ENCODE results near the gene FUT3.
"Not testable (repeated sequence)": the region's sequence is repeated elsewhere in the genome, so short reads cannot be mapped to it uniquely, and the experiment has no call there.

The FUT3 gene

DNA sequence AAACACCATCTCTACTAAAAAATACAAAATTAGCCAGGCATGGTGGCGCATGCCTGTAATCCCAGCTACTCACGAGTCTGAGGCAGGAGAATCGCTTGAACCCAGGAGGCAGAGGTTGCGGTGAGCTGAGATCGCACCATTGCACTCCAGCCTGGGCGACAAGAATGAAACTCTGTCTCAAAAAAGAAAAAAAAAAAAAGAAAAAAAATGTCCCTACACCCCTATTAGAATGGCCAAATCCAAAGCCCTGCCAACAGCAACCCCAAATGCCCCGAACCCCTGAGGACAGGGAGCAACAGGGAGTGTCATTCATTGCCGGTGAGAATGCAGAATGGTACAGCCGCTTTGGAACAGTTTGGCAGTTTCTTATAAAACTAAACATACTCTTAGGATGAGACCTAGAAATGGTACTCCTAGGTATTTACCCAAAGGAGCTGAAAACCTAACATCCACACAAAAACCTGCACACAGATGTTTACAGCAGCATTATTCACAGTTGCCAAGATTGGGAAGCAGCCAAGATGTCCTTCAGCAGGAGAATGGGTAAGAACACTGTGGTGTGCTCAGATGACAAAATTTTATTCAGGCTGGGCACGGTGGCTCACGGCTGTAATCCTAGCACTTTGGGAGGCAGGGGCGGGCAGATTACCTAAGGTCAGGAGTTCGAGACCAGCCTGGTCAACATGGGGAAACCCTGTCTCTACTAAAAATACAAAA is 32.1 kb upstream of the FUT3 start:
- H3K27ac ChIP-seq, H3K4me3 ChIP-seq: not testable (repeated sequence)

DNA sequence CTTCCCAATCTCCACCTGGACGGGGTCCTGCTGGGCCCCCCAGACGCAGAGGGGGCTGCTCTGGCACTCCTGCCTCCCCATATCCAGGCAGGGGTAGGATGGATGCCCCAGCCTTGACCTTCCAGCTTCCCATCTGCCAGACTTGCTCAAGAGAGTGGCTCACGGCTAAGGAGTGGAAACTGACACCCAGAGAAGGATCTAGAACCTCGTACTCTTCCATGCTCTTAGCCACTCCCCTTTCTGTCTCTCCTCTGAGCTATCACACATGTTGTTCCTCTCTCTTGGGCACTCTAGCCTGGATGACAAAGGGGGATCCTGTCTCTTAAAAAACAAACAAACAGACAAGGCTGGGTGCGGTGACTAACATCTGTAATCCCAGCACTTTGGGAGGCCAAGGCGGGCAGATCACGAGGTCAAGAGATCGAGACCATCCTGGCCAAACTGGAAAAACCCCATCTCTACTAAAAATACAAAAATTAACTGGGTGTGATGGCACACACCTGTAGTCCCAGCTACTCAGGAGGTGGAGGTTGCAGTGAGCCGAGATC is 31.2 kb upstream of the FUT3 start:
- Histone ChIP-seq H3K4me3 (no peak overlapping the region), H3K27ac (no peak overlapping the region)

DNA sequence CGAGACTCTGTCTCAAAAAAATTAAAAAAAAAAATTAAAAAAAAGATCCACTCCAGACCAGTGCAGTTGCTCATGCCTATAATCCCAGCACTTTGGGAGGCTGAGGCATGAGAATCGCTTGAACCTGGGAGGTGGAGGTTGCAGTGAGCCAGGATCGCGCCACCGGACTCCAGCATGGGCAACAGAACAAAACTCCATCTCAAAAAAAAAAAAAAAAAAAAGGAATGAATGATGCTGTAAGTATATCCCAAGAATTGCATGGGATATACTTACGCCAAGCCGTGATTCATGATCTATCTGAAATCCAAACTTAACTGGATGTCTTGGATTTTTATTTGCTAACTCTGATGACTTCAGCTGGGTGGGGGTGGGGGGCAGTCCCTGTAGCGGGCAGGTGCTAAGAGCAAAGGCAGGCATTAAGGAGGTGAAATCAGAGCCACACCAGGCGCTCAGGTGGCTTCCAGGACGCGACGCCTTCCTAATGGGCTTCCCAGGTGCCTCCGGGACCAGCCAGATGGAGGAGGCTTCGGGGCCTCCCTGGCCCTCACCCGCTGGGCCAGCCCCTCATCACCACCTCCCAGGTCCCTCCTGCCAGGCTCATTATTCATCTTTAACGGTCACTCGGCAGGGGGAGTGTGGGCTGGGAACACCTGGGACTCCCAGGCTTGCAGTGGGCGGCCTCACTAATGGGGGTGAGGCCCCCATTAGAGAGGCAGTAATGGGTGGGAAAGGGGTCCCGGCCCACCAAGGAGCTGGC is 30.5 kb upstream of the FUT3 start:
- H3K27ac ChIP-seq: no peak overlapping the region
- no peak overlapping the region for H3K4me3 ChIP-seq

DNA sequence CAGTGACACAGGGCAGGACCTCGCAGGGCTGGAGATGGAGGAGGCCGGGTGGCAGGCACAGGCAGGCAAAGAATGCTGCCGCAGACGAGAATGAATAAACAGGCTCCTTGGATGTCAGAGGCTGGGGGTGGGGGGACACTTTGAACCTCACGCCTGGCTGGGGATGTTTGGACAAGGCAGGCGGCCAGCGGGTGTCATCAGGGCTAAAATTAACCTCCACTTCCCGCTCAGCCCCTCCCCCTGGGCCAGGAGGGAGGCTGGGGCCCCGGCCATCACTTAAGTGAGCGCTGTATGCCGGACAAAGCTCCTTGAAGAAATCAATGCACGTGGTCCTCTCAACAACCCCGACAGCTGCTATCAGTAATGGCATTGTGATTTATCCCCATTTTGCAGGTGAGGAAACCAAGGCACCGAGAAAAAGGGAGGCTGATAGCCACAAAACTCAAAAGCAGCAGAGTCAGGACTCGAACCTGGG is 29.4 kb upstream of the FUT3 start:
- Histone ChIP-seq H3K4me3 (no peak overlapping the region), H3K27ac (no peak overlapping the region)

DNA sequence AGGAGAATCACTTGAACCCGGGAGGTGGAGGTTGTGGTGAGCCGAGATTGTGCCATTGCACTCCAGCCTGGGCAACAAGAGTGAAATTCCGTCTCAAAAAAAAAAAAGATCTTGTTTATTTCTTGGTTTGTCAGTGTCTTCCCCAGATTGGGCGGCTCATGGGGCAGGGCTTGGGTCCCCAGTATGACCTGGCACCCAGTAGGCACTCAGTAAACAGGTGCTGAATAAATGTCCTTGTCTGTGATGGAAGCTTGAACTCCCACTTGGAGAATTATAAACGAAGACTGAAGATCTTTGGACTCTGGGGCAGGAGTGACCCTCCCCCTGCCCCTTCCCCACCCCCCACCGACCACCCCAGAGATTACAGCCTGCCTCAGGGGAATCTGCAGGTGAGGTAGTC is 28.9 kb upstream of the FUT3 start:
- Histone ChIP-seq H3K4me3 (no peak overlapping the region), H3K27ac (no peak overlapping the region)

DNA sequence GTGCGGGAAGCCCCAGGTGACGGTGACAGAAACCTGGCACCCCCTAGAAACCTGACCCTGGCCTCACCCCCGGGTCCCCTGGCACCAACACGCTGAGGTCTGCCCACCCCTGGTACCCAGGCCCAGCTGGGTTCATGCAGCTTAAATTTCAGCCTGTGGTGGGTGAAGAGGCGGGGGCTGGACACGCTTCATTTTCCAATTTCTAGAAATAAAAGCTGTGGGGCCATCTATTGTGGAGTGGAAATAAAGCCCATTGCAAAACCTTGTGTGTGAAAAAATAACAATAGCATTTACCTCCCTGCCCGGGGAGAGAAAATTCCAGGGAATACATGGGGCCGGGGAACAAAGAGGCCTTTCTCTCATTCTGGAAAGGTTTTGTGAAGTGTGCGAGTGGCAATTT is 26.6 kb upstream of the FUT3 start:
- Histone ChIP-seq H3K4me3 (no peak overlapping the region), H3K27ac (no peak overlapping the region)

DNA sequence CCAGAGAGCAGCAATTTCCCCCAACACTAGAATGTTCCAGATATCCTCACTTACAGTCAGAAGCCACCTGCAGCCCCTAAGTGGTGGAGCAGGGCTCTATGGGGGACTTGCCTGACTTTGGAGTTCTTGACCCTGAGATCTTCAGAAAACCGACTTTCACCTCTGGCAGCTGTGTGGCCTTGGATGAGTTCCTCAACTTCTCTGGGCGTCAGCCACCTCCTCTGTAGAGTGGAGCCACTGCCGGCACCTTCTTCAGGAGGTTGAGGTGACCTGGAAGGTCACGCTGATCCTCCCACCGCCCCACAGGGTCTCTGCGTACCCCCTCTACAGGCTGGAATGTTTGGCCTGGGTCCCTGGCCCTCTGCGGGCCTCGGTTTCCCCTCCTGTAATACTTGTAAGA is 26.2 kb upstream of the FUT3 start:
- H3K27ac ChIP-seq: no peak overlapping the region

DNA sequence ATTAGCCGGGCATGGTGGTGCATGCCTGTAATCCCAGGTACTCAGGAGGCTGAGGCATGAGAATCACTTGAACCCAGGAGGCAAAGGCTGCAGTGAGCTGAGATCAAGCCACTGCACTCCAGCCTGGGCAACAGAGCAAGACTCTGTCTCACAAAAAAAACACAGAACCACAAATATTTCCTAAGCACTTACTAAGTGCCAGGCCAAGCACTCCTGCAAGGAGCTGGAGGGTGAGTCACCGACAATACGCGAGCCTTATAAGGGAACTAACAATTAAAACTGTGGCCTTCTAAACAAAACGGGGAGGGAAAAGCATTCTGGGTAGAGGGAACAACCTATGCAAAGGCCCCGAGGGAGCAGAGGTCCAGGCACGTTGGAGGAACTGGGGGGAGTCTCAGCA is 23.2 kb upstream of the FUT3 start:
- not testable (repeated sequence) for H3K27ac ChIP-seq, H3K4me3 ChIP-seq

More for the DNA sequence above, 26.2 kb upstream of the FUT3 start:
- no peak overlapping the region for H3K4me3 ChIP-seq

DNA sequence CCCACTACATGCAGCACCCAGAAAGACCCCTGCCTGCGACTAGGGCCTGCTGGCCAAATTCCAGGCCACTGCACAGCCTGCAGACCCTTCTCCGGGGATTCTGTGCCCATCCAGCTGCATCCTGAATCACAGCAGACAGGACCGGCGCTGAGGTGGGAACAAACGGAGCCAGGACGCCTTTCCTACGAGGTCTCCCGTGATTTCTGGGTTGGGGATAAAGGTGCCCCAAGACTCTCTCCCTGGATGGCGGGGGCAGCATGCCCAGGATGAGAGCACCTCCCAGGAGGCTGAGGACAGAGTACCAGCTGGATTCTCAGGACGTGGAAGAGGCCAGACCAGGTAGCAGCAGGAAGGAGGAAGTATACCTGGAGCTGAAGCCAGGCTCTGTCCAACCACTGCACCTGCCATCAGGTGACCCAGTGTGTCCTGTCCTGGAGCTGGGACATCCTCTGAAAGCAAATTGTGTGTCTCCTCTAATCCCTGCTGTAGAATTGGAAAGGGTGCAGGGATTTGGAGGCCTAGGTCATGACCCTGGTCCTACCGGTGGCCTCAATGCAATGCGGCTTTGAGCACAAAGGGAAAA is 22.5 kb upstream of the FUT3 start:
- H3K4me3 ChIP-seq: no peak overlapping the region

DNA sequence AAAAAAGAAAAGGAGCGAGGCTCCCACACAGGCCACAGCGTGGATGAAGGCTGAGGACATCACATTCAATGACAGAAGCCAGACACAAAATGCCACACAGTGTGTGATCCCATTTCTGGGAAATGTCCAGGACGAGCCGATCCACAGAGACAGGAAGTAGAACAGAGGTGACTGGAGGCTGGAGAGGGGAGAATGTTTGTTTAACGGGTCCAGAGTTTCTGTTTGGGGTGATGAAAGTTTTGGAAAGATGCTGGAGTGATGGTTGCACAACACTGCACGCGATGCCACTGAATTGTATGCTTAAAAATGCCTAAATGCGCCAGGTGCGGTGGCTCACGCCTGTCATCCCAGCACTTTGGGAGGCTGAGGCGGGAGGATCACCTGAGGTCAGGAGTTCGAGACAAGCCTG is 19.7 kb upstream of the FUT3 start:
- Histone ChIP-seq H3K27ac (no peak overlapping the region), H3K4me3 (no peak overlapping the region)

More for the DNA sequence above, 22.5 kb upstream of the FUT3 start:
- H3K27ac ChIP-seq: no peak overlapping the region

DNA sequence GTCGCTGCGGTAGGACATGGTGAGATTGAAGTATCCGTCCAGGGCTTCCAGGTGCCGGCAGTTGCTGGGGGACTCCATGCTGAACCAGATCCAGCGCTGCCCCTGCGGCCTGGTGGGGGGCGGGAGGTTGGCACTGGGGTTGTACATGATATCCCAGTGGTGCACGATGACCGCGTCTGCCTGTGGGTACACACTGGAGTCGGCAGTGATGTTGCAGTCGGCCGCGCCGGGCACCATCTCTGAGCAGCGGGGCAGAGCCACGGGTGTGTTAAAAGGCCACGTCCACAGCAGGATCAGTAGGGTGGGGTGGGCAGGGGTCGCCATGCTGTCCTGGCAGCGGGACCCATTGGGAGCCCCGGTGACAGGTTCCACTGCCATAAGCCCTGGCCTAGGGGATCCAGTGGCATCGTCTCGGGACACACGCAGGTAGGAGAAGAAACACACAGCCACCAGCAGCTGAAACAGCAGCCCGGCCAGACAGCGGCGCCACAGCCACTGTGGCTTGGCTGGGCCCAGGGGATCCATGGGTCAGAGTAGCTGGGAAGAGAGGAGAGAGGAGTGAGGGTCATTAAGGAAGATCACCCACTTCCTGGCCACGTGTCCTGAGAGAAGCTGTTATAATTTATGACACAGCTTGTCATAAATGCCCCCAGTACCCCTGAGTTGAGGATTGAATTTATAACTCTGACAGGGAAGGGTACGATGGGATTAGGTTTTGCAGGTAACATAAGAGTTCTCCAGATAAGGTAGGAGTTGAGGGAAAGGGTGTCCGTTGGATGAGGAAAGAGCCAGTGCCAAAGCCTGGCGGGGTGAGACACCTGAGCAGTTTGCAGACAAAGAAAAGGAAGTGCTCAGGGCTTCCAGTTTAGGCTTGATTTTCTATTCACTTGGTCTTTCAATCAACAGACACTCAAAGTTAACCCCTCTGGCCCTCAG is 16.2 kb upstream of the FUT3 start:
- Histone ChIP-seq H3K27ac (no peak overlapping the region), H3K4me3 (no peak overlapping the region)

DNA sequence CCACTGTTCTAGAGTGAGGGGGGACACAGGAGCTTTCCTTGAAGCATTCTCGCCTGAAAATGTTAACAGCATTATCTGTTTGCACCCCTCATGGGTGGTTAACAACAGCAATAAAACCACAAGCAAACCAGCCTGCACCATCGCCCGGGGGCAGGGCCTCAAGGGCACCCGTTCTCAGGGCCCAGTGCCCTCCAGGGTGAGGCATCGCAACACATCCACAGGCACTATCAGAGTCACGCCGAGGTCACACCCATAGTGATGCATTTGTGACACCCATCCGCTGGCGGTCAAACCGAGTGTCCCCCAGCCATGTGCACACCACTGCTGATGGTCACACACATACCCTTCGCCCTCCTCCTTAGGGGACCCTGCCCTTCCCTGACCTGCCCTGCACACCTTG is 14.5 kb upstream of the FUT3 start:
- Histone ChIP-seq H3K4me3 (no peak overlapping the region), H3K27ac (no peak overlapping the region)

DNA sequence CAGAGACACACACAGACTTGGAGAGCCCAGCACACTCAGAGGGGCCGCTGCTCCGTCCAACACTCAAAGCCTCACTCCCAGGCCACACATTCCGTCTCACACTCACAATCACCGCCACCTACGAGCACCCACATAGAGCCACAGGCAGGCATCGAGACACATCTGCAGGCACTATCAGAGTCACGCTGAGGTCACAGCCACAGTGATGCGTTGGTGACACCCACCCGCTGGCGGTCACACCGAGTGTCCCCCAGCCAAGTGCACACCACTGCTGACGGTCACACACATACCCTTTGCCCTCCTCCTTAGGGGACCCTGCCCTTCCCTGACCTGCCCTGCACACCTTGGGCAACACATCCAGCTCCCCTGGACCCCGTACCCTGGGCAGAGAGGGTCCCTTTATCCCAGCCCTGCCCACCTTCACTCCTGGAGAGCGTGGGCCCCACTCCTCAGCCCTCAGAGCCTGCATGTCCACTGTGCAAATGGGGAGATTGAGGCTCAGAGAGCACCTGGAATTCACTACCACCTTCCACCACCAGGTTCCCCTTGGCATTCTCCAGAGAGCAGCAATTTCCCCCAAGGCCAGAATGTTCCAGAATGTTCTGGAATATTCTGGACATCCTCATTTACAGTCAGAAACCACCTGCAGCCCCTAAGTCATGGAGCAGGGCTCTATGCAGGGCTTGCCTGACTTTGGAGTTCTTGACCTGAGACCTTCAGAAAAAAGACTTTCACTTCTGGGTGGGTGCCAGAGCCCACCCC is 13.7 kb upstream of the FUT3 start:
- Histone ChIP-seq H3K27ac (no peak overlapping the region), H3K4me3 (no peak overlapping the region)

DNA sequence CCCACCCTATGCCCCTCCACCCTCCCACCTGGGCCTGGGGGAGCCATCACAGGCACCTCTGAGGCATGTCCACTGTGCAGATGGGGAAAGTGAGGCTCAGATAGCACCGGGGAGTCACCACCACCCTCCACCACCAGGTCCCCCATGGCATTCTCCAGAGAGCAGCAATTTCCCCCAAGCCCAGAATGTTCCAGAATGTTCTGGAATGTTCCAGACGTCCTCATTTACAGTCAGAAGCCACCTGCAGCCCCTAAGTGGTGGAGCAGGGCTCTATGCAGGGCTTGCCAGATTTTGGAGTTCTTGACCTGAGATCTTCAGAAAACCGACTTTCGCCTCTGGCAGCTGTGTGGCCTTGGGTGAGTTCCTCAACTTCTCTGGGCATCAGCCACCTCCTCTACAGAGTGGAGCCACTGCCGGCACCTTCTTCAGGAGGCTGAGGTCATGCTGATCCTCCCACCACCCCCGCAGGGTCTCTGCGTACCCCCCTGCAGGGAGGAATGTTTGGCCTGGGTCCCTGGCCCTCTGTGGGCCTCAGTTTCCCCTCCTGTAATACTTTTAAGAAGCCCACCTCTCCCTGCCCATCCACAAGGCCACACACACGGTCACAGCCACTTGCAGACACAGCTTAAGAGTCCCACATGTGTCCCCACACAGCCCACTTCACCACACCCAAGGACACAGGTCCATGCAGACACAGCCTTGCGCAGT is 12.9 kb upstream of the FUT3 start:
- no peak overlapping the region for H3K27ac ChIP-seq
- no peak overlapping the region for H3K4me3 ChIP-seq

DNA sequence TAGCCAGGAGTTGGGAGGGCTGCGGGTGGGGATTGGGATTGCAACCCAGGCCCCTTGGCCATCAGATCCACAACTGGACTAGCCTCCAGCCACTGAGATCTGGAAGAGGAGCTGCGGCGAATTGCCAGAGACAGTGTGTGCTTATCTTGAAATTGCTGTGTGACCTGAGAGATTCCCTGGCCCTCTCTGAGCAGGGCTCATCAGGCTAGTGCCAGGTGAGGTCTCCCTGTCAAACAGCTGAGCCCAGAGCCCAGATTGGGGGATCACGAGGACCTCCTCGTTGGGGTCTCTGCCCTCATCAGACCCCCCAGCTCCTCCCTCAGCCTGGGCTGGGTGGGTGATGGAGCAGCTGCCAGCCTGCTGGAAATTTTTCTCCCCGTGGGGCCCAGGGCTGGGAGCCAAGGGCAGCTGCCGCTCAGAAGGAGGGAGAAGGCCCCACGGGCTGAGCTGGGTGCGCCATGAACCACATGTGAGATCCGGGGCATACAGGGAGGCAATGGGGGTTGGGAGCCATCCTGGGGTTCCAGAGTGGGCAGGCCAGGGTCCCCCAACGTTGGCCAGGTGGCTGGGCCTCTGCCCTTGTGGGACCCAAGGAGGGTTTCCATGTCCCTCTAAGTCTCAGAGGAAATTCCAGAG is 11.9 kb upstream of the FUT3 start:
- H3K4me3 ChIP-seq: no peak overlapping the region
- no peak overlapping the region for H3K27ac ChIP-seq

DNA sequence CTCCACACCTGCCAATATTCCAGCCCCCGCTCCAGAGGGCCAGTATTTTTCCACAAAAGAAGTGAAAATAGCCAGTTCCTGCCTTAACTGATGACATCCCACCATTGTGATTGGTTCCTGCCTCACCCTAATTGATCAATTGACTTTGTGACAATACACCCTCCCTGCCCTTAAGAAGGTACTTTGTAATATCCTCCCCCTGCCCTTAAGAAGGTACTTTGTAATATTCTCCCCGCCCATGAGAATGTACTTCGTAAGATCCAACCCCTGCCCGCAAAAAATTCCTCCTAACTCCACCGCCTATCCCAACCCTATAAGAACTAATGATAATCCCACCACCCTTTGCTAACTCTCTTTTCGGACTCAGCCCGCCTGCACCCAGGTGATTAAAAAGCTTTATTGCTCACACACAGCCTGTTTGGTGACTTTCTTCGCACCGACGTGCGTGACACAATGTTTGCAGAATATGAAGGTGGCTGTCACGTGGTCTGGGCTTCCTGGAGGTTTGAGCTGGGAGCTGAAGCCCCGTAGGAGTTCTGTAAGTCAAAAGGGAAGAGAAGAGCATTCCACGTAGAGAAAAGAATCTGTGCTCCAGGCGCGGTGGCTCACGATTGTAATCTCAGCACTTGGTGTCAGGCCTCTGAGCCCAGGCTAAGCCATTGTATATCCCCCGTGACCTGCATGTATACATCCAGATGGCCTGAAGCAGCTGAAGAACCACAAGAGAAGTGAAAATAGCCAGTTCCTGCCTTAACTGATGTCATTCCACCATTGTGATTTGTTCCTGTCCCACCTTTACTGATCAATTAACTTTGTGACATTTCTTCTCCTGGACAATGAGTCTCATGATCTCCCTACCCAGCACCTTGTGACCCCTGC is 6.2 kb upstream of the FUT3 start:
- Histone ChIP-seq H3K4me3 (no peak overlapping the region), H3K27ac (no peak overlapping the region)

DNA sequence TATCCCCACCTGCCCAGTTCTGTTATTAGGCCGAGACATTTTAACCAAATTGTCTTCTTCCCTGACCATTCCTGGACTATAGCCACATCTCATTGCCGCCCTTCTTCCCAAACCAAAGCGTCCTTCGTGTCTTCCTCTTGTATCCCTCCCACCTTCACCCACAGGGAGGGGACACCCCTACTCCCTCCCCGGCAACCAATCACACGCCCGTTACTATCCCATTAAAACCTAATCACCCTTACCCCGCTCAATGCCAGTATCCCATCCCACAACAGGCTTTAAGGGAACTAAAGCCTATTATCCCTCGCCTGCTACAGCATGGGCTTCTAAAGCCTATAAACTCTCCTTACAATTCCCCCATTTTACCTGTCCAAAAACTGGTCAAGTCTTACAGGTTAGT is 3.9 kb upstream of the FUT3 start:
- not testable (repeated sequence) for H3K4me3 ChIP-seq, H3K27ac ChIP-seq

All from skin epidermis (tissue), 12 donors.